ENCODE results near the gene NCLN. TPM values are rescaled to one million over a fixed set of nuclear protein-coding genes. Genes with fewer than 3 reads are reported as not detected.
A peak's percentile ranks its signal among the peaks of the same experiment; 100 is the strongest.

Gene NCLN
- total RNA-seq, 1 donor, result 52.7 TPM

GRCh38 chr19:3222709-3223108, 37.0 kb downstream of the NCLN start:
- no peak for DNase-seq (ENCODE audit: low read depth)
- H3K4me3 ChIP-seq (ENCODE audit: low read depth, low read length), result no peak overlapping the region
- TF ChIP-seq, protein P1, sequence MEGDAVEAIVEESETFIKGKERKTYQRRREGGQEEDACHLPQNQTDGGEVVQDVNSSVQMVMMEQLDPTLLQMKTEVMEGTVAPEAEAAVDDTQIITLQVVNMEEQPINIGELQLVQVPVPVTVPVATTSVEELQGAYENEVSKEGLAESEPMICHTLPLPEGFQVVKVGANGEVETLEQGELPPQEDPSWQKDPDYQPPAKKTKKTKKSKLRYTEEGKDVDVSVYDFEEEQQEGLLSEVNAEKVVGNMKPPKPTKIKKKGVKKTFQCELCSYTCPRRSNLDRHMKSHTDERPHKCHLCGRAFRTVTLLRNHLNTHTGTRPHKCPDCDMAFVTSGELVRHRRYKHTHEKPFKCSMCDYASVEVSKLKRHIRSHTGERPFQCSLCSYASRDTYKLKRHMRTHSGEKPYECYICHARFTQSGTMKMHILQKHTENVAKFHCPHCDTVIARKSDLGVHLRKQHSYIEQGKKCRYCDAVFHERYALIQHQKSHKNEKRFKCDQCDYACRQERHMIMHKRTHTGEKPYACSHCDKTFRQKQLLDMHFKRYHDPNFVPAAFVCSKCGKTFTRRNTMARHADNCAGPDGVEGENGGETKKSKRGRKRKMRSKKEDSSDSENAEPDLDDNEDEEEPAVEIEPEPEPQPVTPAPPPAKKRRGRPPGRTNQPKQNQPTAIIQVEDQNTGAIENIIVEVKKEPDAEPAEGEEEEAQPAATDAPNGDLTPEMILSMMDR (IDR thresholded peaks at IDR 0.05; ENCODE audit: insufficient read depth, low read depth, low read length), result no peak

- H3K4me3 ChIP-seq (ENCODE audit: low read depth, low read length), result peak within 1 kb of the TSS; percentile 36
- TF ChIP-seq, protein P1 (IDR thresholded peaks at IDR 0.05; ENCODE audit: insufficient read depth, low read depth, low read length), result no peak
- DNase-seq (ENCODE audit: low read depth), result peak; percentile 29
These were observed 38.8 kb downstream of the NCLN start, which contains the start of gene CELF5 for GRCh38 chr19:3224346-3225168. Gene CELF5, plus strand, starts transcription at chr19:3224661. Its CDS starts 79 bp downstream, at chr19:3224740.

- no peak for DNase-seq (ENCODE audit: low read depth)
- H3K4me3 ChIP-seq (ENCODE audit: low read depth, low read length), result no peak overlapping the region
- TF ChIP-seq, protein P1 (IDR thresholded peaks at IDR 0.05; ENCODE audit: insufficient read depth, low read depth, low read length), result no peak
These were observed 39.4 kb downstream of the NCLN start for GRCh38 chr19:3225169-3225485.

- no peak for DNase-seq (ENCODE audit: low read depth)
- H3K4me3 ChIP-seq (ENCODE audit: low read depth, low read length), result no peak overlapping the region
- TF ChIP-seq, protein P1 (IDR thresholded peaks at IDR 0.05; ENCODE audit: insufficient read depth, low read depth, low read length), result no peak
These were observed 40.0 kb downstream of the NCLN start for GRCh38 chr19:3225677-3226093.

DNA sequence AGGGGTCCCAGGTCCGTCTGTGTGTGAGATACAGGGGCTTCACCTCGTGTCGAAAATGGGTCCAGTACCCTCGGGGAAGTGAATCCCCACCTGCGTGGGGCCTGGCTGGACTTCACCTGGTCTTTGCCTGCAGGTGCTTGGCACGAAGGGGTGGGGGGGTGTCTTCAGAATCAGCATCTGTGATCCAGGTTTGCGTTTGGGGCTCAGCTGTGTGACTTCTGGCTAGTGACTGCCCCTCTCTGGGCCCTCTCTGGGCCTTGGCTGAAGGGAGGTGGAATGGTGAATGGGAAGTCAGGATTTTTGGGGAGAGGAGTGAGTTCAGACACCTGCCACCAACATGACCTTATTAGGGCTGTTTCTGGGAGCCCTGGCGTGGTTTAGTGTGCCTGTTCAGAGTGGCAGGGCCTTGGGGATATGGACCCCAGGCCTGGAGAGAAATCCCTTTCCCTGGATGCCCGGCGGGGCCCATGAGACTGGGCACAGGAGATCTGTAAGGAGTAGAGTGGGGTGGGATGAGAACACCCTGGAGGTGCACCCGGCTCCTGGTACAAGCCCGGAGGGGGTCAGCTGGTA, 41.4 kb downstream of the NCLN start:
- no peak for DNase-seq (ENCODE audit: low read depth)
- H3K4me3 ChIP-seq (ENCODE audit: low read depth, low read length), result no peak overlapping the region
- TF ChIP-seq, protein P1 (IDR thresholded peaks at IDR 0.05; ENCODE audit: insufficient read depth, low read depth, low read length), result no peak

DNA sequence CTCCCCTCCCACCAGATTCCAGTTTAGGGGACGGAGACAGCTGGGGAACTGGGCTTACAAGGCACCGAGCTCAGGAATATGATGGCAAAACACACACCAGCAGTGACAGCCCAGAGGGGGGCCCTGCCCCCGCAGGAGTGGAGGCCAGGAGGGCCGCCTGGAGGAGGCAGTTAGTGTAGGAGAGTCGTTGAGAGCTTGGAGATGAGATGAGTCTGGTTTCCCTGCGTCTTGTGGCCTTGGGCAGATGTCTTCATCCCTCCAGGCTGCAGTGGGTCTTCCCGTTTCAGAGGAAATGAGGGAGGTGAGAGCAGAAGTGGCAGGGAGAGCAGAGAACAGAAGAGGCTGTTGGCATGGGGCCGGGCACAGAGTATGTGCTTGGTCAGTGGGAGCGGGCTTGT, 43.6 kb downstream of the NCLN start:
- H3K4me3 ChIP-seq (ENCODE audit: low read depth, low read length), result no peak overlapping the region
- no peak for DNase-seq (ENCODE audit: low read depth)
- TF ChIP-seq, protein P1 (IDR thresholded peaks at IDR 0.05; ENCODE audit: insufficient read depth, low read depth, low read length), result no peak
